Activated naive CD8-positive, alpha-beta T cell treated with anti-CD3 and anti-CD28 coated beads, Interleukin-2, amount 10 ng/mL, durations not matched to agents 7 days and 5 days (primary cell): ENCODE measurements around the gene NRG2. TPM values are rescaled to one million over a fixed set of nuclear protein-coding genes. Genes with fewer than 3 reads are reported as not detected.

Experiments used
- ATAC-seq: fragments of 150-1000 bp; cut with Tn5 transposase; one replicate; pipeline ENCODE4 v1.10.0; 2021; ENCODE audit warnings: low read depth, moderate library complexity
- POLR2A ChIA-PET: fragments of 350-600 bp; sonication (Branson Sonifier 250); formaldehyde crosslinking; loops from one replicate; lab custom pipeline; 2021; ENCODE audit warnings: antibody characterized with exemption; lab: Charles Lee
- DNase-seq: peaks from one replicate; pipeline ENCODE4 v3.0.0; 2021
- H3K27ac Mint-ChIP-seq: one replicate; pipeline ENCODE4 v1.8.0; 2022; ENCODE audit warnings: mild to moderate bottlenecking, mixed read lengths
- H3K27me3 Mint-ChIP-seq: one replicate; pipeline ENCODE4 v1.8.0; 2022; ENCODE audit warnings: mild to moderate bottlenecking, moderate library complexity, mixed read lengths
- H3K36me3 Mint-ChIP-seq: one replicate; pipeline ENCODE4 v1.8.0; 2021; ENCODE audit warnings: mild to moderate bottlenecking, mixed read lengths
- H3K4me1 Mint-ChIP-seq: one replicate; pipeline ENCODE4 v1.8.0; 2021; ENCODE audit warnings: mixed read lengths
- H3K4me3 Mint-ChIP-seq: one replicate; pipeline ENCODE4 v1.8.0; 2022; ENCODE audit warnings: mild to moderate bottlenecking, moderate library complexity, mixed read lengths
- H3K9me3 Mint-ChIP-seq: one replicate; pipeline ENCODE4 v1.8.0; 2021; ENCODE audit warnings: mixed read lengths
- total RNA-seq, 2 experiments: library from RNA; stranded (reverse); gene quantifications; one replicate each; pipeline ENCODE4 v1.2.3, GENCODE V29; 2021

Gene NRG2
- total RNA-seq, 2 experiments from 2014 or later = 0.08 TPM; not detected in 1

GRCh38 chr5:140013536-140013935, 29.6 kb downstream of the NRG2 start:
- H3K4me1 Mint-ChIP-seq = no peaks in the 10 kb centered on the region
- no peaks in the 10 kb centered on the region for H3K9me3 Mint-ChIP-seq
- no peaks in the 10 kb centered on the region for H3K27me3 Mint-ChIP-seq
- H3K36me3 Mint-ChIP-seq = no peaks in the 10 kb centered on the region
- no peak overlapping the region for H3K4me3 Mint-ChIP-seq
- ATAC-seq (no peak), DNase-seq (no peak)
- no peak overlapping the region for H3K27ac Mint-ChIP-seq
- POLR2A ChIA-PET = no interaction called here

GRCh38 chr5:140012443-140012842, 30.7 kb downstream of the NRG2 start:
- peaks cover 6% of the 10 kb centered on the region for H3K27me3 Mint-ChIP-seq
- no peak overlapping the region for H3K4me3 Mint-ChIP-seq
- ATAC-seq (no peak), DNase-seq (no peak)
- no peaks in the 10 kb centered on the region for H3K36me3 Mint-ChIP-seq
- H3K27ac Mint-ChIP-seq = no peak overlapping the region
- H3K4me1 Mint-ChIP-seq = no peaks in the 10 kb centered on the region
- POLR2A ChIA-PET = no interaction called here
- no peaks in the 10 kb centered on the region for H3K9me3 Mint-ChIP-seq

GRCh38 chr5:140011297-140011802, 31.7 kb downstream of the NRG2 start:
- Mint-ChIP-seq H3K27ac (no peak overlapping the region), H3K9me3 (no peaks in the 10 kb centered on the region), H3K4me3 (no peak overlapping the region), H3K4me1 (no peaks in the 10 kb centered on the region), H3K27me3 (peaks cover 8% of the 10 kb centered on the region), H3K36me3 (no peaks in the 10 kb centered on the region)
- POLR2A ChIA-PET = no interaction called here
- no peak for ATAC-seq
- DNase-seq = no peak

GRCh38 chr5:140010798-140011197, 32.3 kb downstream of the NRG2 start:
- H3K4me1 Mint-ChIP-seq = no peaks in the 10 kb centered on the region
- H3K9me3 Mint-ChIP-seq = no peaks in the 10 kb centered on the region
- peaks cover 12% of the 10 kb centered on the region for H3K27me3 Mint-ChIP-seq
- POLR2A ChIA-PET = no interaction called here
- H3K36me3 Mint-ChIP-seq = no peaks in the 10 kb centered on the region
- DNase-seq (no peak), ATAC-seq (no peak)
- no peak overlapping the region for H3K4me3 Mint-ChIP-seq
- H3K27ac Mint-ChIP-seq = no peak overlapping the region

GRCh38 chr5:140007311-140007710, 35.8 kb downstream of the NRG2 start:
- H3K9me3 Mint-ChIP-seq = no peaks in the 10 kb centered on the region
- ATAC-seq = no peak
- H3K36me3 Mint-ChIP-seq = no peaks in the 10 kb centered on the region
- POLR2A ChIA-PET = no interaction called here
- no peak for DNase-seq
- peaks cover 32% of the 10 kb centered on the region for H3K27me3 Mint-ChIP-seq
- H3K4me1 Mint-ChIP-seq = no peaks in the 10 kb centered on the region
- H3K27ac Mint-ChIP-seq = no peak overlapping the region
- H3K4me3 Mint-ChIP-seq = no peak overlapping the region

- POLR2A ChIA-PET = no interaction called here
- Mint-ChIP-seq H3K4me3 (no peak overlapping the region), H3K27ac (no peak overlapping the region), H3K27me3 (peaks cover 40% of the 10 kb centered on the region), H3K4me1 (no peaks in the 10 kb centered on the region), H3K36me3 (no peaks in the 10 kb centered on the region), H3K9me3 (no peaks in the 10 kb centered on the region)
- no peak for ATAC-seq
- DNase-seq = no peak
Measured at GRCh38 chr5:140005145-140005591, 37.9 kb downstream of the NRG2 start.

GRCh38 chr5:140004174-140004573, 38.9 kb downstream of the NRG2 start:
- Mint-ChIP-seq H3K4me3 (no peak overlapping the region), H3K9me3 (no peaks in the 10 kb centered on the region), H3K27me3 (peaks cover 44% of the 10 kb centered on the region), H3K27ac (no peak overlapping the region), H3K36me3 (no peaks in the 10 kb centered on the region), H3K4me1 (no peaks in the 10 kb centered on the region)
- POLR2A ChIA-PET = no interaction called here
- no peak for DNase-seq
- ATAC-seq = no peak

GRCh38 chr5:140003519-140003918, 39.6 kb downstream of the NRG2 start:
- Mint-ChIP-seq H3K4me1 (no peaks in the 10 kb centered on the region), H3K9me3 (no peaks in the 10 kb centered on the region), H3K36me3 (no peaks in the 10 kb centered on the region), H3K27ac (no peak overlapping the region), H3K4me3 (no peak overlapping the region), H3K27me3 (peaks cover 44% of the 10 kb centered on the region)
- no peak for DNase-seq
- ATAC-seq = no peak
- POLR2A ChIA-PET = no interaction called here

- ATAC-seq (no peak), DNase-seq (no peak)
- Mint-ChIP-seq H3K4me1 (no peaks in the 10 kb centered on the region), H3K36me3 (no peaks in the 10 kb centered on the region), H3K27me3 (peaks cover 40% of the 10 kb centered on the region), H3K27ac (no peak overlapping the region), H3K9me3 (no peaks in the 10 kb centered on the region), H3K4me3 (no peak overlapping the region)
- POLR2A ChIA-PET = no interaction called here
Measured at GRCh38 chr5:140000332-140000731, 42.8 kb downstream of the NRG2 start.

GRCh38 chr5:139998837-139999236, 44.3 kb downstream of the NRG2 start:
- DNase-seq = no peak
- H3K27ac Mint-ChIP-seq = no peak overlapping the region

GRCh38 chr5:139997276-139997675, 45.8 kb downstream of the NRG2 start:
- peaks cover 34% of the 10 kb centered on the region for H3K27me3 Mint-ChIP-seq
- H3K4me3 Mint-ChIP-seq = no peak overlapping the region
- H3K9me3 Mint-ChIP-seq = no peaks in the 10 kb centered on the region
- H3K36me3 Mint-ChIP-seq = no peaks in the 10 kb centered on the region
- no peak for ATAC-seq
- POLR2A ChIA-PET = interaction anchor here (0.7 kb wide), 1 partner anchor 117 kb away, joined by 3 read pairs; no protein-coding TSS in a partner anchor
- H3K27ac Mint-ChIP-seq = no peak overlapping the region
- DNase-seq = no peak
- H3K4me1 Mint-ChIP-seq = no peaks in the 10 kb centered on the region

More at GRCh38 chr5:139998837-139999236, 44.3 kb downstream of the NRG2 start:
- no peak for ATAC-seq
- POLR2A ChIA-PET = no interaction called here
- Mint-ChIP-seq H3K36me3 (no peaks in the 10 kb centered on the region), H3K4me3 (no peak overlapping the region), H3K9me3 (no peaks in the 10 kb centered on the region), H3K4me1 (no peaks in the 10 kb centered on the region), H3K27me3 (peaks cover 43% of the 10 kb centered on the region)

- H3K4me1 Mint-ChIP-seq = no peaks in the 10 kb centered on the region
- POLR2A ChIA-PET = no interaction called here
- no peak overlapping the region for H3K4me3 Mint-ChIP-seq
- H3K27me3 Mint-ChIP-seq = peaks cover 29% of the 10 kb centered on the region
- no peak for ATAC-seq
- DNase-seq = no peak
- H3K36me3 Mint-ChIP-seq = no peaks in the 10 kb centered on the region
- H3K27ac Mint-ChIP-seq = no peak overlapping the region
- H3K9me3 Mint-ChIP-seq = no peaks in the 10 kb centered on the region
Measured at GRCh38 chr5:139995929-139996328, 47.2 kb downstream of the NRG2 start.

- Mint-ChIP-seq H3K9me3 (no peaks in the 10 kb centered on the region), H3K36me3 (no peaks in the 10 kb centered on the region), H3K4me3 (no peak overlapping the region), H3K27me3 (peaks cover 26% of the 10 kb centered on the region), H3K27ac (no peak overlapping the region), H3K4me1 (no peaks in the 10 kb centered on the region)
- ATAC-seq (no peak), DNase-seq (no peak)
- POLR2A ChIA-PET = no interaction called here
Measured at GRCh38 chr5:139994234-139994633, 48.9 kb downstream of the NRG2 start.

- H3K36me3 Mint-ChIP-seq = no peaks in the 10 kb centered on the region
- peaks cover 20% of the 10 kb centered on the region for H3K27me3 Mint-ChIP-seq
- H3K4me3 Mint-ChIP-seq = no peak overlapping the region
- H3K27ac Mint-ChIP-seq = no peak overlapping the region
- no peaks in the 10 kb centered on the region for H3K4me1 Mint-ChIP-seq
- POLR2A ChIA-PET = no interaction called here
- no peak for ATAC-seq
- DNase-seq = no peak
- H3K9me3 Mint-ChIP-seq = no peaks in the 10 kb centered on the region
Measured at GRCh38 chr5:139985733-139986132, 57.4 kb downstream of the NRG2 start.

- POLR2A ChIA-PET = no interaction called here
- H3K4me1 Mint-ChIP-seq = no peaks in the 10 kb centered on the region
- H3K27me3 Mint-ChIP-seq = peaks cover 19% of the 10 kb centered on the region
- no peak for DNase-seq
- H3K27ac Mint-ChIP-seq = no peak overlapping the region
- H3K36me3 Mint-ChIP-seq = no peaks in the 10 kb centered on the region
- no peak for ATAC-seq
- no peaks in the 10 kb centered on the region for H3K9me3 Mint-ChIP-seq
- H3K4me3 Mint-ChIP-seq = no peak overlapping the region
Measured at GRCh38 chr5:139985290-139985689, 57.8 kb downstream of the NRG2 start.
